Thyroid gland (tissue), 4 donors: ENCODE data around the gene DDC. TPM values are rescaled to one million over a fixed set of nuclear protein-coding genes. Genes with fewer than 3 reads are reported as not detected.

ENCODE experiments used
- DNase-seq, 2 donors: peaks; one replicate each; pipeline ENCODE4 v3.0.0-alpha.2; 2019
- H3K27ac ChIP-seq, 3 donors: fragments of 200-600 bp; sonication (generic); 1 replicate in 2 of 3; 2 replicates in 1 of 3; pipeline ENCODE4 v1.5.1; 2016 to 2019; ENCODE audit warnings: mild to moderate bottlenecking in 1 of 3, moderate library complexity in 1 of 3
- H3K27me3 ChIP-seq: fragments of 200-600 bp; sonication (generic); one replicate; pipeline ENCODE4 v1.5.1; 2019
- H3K36me3 ChIP-seq, 2 donors: fragments of 200-600 bp; sonication (generic); one replicate each; pipeline ENCODE4 v1.5.1; 2016 to 2019
- H3K4me1 ChIP-seq, 2 donors: fragments of 200-600 bp; sonication (generic); one replicate each; pipeline ENCODE4 v1.5.1; 2017 to 2019
- H3K4me3 ChIP-seq, 3 donors: fragments of 200-600 bp; sonication (generic); replicated peaks in 1 of 3; 1 replicate in 2 of 3; 2 replicates in 1 of 3; pipeline ENCODE4 v1.5.1; 2016; ENCODE audit warnings: mild to moderate bottlenecking in 1 of 3
- H3K9me3 ChIP-seq: fragments of 200-600 bp; sonication (generic); one replicate; pipeline ENCODE4 v1.5.1; 2017
- POLR2A ChIP-seq, 2 donors: fragments of 450-650 bp; IDR thresholded peaks; one replicate each; pipeline ENCODE4 v1.6.1; 2017; ENCODE audit warnings: antibody characterized with exemption in 2 of 2, mild to moderate bottlenecking in 2 of 2, moderate library complexity in 1 of 2
- WGBS, 2 donors: methylation state at CpG; one replicate each; pipeline ENCODE4 v1.1.5; 2017; 5-methylcytosine and 5-hydroxymethylcytosine counted together
- intact Hi-C: fragments of 100-400 bp; cut with DNase I; formaldehyde crosslinking; loops from one replicate; pipeline ENCODE4 v1.15.1; 2023
- total RNA-seq, 4 donors: library from RNA; depleted of rRNA; stranded (reverse); fragments of >200 nt; gene quantifications; one replicate each; pipeline ENCODE4 v1.2.3, GENCODE V29; 2016
- TF ChIP-seq, protein P1 (sequence below), 6 experiments: fragments of 200-600 bp in 3 of 6; fragments of 450-650 bp in 3 of 6; sonication (generic) in 3 of 6; IDR thresholded peaks; one replicate each; pipeline ENCODE4 v1.5.1; 2016 to 2019; ENCODE audit warnings: antibody characterized with exemption in 6 of 6, mild to moderate bottlenecking in 2 of 6, inconsistent platforms in 1 of 6, moderate library complexity in 1 of 6

DDC gene
- total RNA-seq, 4 donors from 2014 or later = 2.7 TPM; not detected in 3

DNA sequence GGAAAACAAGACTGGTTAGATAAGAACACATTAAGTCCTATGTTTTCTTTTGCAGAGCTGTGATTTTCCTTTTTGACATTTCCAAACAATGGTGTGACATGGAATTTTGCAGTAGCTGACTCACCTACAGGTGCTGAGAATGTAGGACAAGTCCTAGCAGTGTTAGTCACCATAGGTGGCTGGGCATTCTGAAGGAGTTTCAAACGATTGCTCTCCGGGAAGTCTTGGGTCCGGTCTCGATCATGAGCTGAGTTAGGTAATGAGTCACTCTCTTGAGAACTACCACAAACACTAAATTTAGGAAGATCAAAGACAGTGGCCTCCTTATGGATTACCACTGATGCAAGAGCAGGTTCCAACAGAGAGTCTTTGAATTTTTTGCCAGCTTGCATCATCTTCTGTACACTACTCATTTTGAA, 118.7 kb downstream of the DDC start:
- WGBS, 2 donors = 81 to 84% methylated on average over 4 of the region's 4 CpGs
- Histone ChIP-seq H3K36me3 (peaks cover 7 to 9% of the 10 kb centered on the region in 2 donors), H3K4me3 (no peak overlapping the region), H3K9me3 (no peaks in the 10 kb centered on the region), H3K27ac (no peak overlapping the region), H3K4me1 (peaks cover 3 to 6% of the 10 kb centered on the region in 2 donors), H3K27me3 (no peaks in the 10 kb centered on the region)
- TF ChIP-seq POLR2A (IDR thresholded peaks at IDR 0.05) = no peak
- TF ChIP-seq, protein P1, sequence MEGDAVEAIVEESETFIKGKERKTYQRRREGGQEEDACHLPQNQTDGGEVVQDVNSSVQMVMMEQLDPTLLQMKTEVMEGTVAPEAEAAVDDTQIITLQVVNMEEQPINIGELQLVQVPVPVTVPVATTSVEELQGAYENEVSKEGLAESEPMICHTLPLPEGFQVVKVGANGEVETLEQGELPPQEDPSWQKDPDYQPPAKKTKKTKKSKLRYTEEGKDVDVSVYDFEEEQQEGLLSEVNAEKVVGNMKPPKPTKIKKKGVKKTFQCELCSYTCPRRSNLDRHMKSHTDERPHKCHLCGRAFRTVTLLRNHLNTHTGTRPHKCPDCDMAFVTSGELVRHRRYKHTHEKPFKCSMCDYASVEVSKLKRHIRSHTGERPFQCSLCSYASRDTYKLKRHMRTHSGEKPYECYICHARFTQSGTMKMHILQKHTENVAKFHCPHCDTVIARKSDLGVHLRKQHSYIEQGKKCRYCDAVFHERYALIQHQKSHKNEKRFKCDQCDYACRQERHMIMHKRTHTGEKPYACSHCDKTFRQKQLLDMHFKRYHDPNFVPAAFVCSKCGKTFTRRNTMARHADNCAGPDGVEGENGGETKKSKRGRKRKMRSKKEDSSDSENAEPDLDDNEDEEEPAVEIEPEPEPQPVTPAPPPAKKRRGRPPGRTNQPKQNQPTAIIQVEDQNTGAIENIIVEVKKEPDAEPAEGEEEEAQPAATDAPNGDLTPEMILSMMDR (IDR thresholded peaks at IDR 0.05) = no peak
- DNase-seq = no peak
- intact Hi-C loops = no loop called here

DNA sequence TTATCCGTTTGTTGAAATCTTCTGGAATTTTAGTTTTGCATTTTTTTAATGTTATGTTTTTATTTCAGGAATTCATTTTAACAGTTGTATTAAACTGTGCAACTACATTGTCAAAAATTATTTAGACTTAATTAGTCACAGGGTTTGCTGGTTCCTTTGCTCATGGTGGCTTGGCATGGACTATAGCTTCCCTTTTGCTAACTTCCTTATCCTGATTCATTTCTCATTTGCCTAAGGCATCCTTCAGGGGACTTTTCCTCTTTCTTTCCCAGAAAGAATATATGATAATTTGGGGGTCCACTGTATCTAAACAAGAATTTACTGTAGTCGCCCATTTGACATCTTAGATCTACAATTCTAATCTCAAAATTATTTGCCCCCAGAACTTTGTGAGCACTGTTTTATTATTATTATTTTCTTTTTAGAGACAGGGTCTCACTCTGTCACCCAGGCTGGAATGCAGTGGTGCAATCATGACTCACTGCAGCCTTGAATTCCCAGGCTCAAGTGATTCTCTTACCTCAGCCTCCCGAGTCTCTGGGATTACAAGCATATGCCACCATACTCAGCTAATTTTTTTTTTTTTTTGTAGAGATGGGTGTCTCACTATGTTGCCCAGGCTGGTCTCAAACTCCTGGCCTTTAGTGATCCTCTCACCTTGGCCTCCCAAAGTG, 128.9 kb downstream of the DDC start:
- 89 to 91% methylated on average over 3 of the region's 3 CpGs for WGBS, 2 donors
- TF ChIP-seq, protein P1 (IDR thresholded peaks at IDR 0.05) = no peak
- no peak for TF ChIP-seq POLR2A (IDR thresholded peaks at IDR 0.05)

DNA sequence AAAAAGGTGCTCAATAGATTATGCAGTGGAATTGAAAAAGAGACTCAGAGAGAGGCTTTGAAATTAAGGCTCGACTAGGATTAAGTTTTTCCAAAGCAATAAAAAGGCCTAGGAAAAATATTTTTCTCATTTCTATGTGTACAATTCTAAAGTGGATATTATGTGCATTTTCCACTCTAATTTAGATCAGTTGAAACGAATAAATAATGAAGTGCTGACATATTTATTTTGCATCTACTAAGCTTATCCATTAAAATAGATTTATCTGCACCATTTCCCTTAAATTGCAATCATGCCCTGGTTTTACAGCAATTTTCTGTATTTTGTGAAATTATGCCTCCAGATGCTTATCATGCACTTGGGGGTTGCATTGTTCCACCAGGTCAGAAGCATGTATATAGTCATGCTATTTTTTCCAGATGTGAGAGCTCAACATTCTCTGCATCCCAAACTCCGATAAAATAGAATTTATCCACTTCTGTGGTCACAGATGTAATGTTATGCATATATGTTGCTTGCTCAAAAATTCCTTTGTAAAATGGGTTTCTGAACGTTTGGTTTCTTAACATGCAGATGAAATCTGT, 133.4 kb downstream of the DDC start:
- no peaks in the 10 kb centered on the region for H3K27me3 ChIP-seq
- DNase-seq = no peak
- TF ChIP-seq, protein P1 (IDR thresholded peaks at IDR 0.05) = no peak
- no peak for TF ChIP-seq POLR2A (IDR thresholded peaks at IDR 0.05)
- intact Hi-C loops = no loop called here
- 81 to 85% methylated on average over 4 of the region's 4 CpGs for WGBS, 2 donors
- H3K4me3 ChIP-seq = no peak overlapping the region
- no peak overlapping the region for H3K27ac ChIP-seq
- H3K9me3 ChIP-seq = no peaks in the 10 kb centered on the region
- H3K4me1 ChIP-seq = no peaks in the 10 kb centered on the region
- H3K36me3 ChIP-seq = no peaks in the 10 kb centered on the region

More for the DNA sequence above, 128.9 kb downstream of the DDC start:
- no peaks in the 10 kb centered on the region for H3K36me3 ChIP-seq
- H3K27me3 ChIP-seq = no peaks in the 10 kb centered on the region
- no peaks in the 10 kb centered on the region for H3K9me3 ChIP-seq
- intact Hi-C loops = no loop called here
- H3K27ac ChIP-seq = no peak overlapping the region
- DNase-seq = no peak
- H3K4me1 ChIP-seq = no peaks in the 10 kb centered on the region
- no peak overlapping the region for H3K4me3 ChIP-seq

DNA sequence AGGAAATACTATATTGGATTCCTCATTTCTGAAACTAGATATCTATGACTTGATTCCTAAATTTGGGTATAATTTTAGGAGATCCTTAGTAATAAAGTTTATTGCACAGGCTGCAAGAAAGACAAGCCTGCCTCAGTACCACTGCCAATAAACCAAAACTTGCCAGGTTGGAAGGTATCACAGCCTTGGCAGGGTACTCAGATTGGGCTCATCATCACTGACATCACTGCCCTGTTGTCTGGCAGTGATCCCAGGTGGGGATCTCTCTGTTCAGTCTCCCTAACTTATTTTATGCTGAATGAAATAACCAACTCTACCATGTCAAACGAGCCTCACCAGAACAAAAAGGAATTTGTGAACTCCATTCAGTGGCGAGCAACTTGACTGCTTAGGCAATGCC, 133.9 kb downstream of the DDC start:
- no peaks in the 10 kb centered on the region for H3K9me3 ChIP-seq
- intact Hi-C loops = no loop called here
- H3K36me3 ChIP-seq = no peaks in the 10 kb centered on the region
- TF ChIP-seq, protein P1 (IDR thresholded peaks at IDR 0.05) = no peak
- TF ChIP-seq POLR2A (IDR thresholded peaks at IDR 0.05) = no peak
- no peak overlapping the region for H3K4me3 ChIP-seq
- H3K27me3 ChIP-seq = no peaks in the 10 kb centered on the region
- no peak overlapping the region for H3K27ac ChIP-seq
- WGBS, 2 donors = 84 to 88% methylated on average over 2 of the region's 2 CpGs
- no peaks in the 10 kb centered on the region for H3K4me1 ChIP-seq
- DNase-seq = no peak

DNA sequence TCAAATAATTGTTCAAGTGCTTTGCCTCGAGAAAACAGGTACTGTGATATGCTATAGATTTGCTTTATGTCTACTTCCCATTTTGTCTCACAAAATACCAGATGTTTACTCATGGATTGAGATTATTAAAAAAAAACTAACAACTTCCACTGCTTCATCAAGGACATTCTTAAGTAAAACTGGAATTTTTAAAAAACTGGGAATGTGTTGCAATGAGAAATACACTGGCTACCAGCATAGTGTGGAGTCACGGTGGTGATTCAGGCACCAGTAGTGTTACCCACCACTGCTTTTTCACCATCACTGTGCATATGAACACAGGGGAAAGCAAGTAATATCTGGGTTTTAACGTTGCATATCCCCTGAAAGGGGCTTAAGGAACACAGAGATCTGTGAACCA, 136.3 kb downstream of the DDC start:
- H3K27me3 ChIP-seq = no peaks in the 10 kb centered on the region
- no peaks in the 10 kb centered on the region for H3K9me3 ChIP-seq
- WGBS, 2 donors = 71 to 81% methylated on average over 3 of the region's 3 CpGs
- H3K4me3 ChIP-seq = no peak overlapping the region
- H3K4me1 ChIP-seq = no peaks in the 10 kb centered on the region
- no peak for TF ChIP-seq POLR2A (IDR thresholded peaks at IDR 0.05)
- TF ChIP-seq, protein P1 (IDR thresholded peaks at IDR 0.05) = no peak
- no peak overlapping the region for H3K27ac ChIP-seq
- H3K36me3 ChIP-seq = no peaks in the 10 kb centered on the region
- intact Hi-C loops = no loop called here
- no peak for DNase-seq
